HepG2 (cell line): Measurements from ENCODE around the gene IKZF3. TPM values are rescaled to one million over a fixed set of nuclear protein-coding genes. Genes with fewer than 3 reads are reported as not detected.
A peak's percentile ranks its signal among the peaks of the same experiment; 100 is the strongest.

Experiments
- ATM ChIP-seq: fragments of 450-650 bp; IDR thresholded peaks from 2 replicates; pipeline ENCODE4 v1.7.1; 2017; ENCODE audit warnings: mild to moderate bottlenecking, borderline replicate concordance
- DMAP1 ChIP-seq: IDR thresholded peaks from 2 replicates; pipeline ENCODE4 v1.6.1; 2016
- GTF2F1 ChIP-seq: fragments of 150-350 bp; IDR thresholded peaks from 2 replicates; pipeline ENCODE4 v1.6.1; 2014; ENCODE audit warnings: low read length
- HOXA7 ChIP-seq: sonication (generic); formaldehyde crosslinking; IDR thresholded peaks from 2 replicates; pipeline ENCODE4 v1.8.1; 2022; ENCODE audit warnings: mild to moderate bottlenecking, missing genetic modification reagents, moderate library complexity
- IRF1 ChIP-seq: sonication (generic); formaldehyde crosslinking; IDR thresholded peaks from 2 replicates; pipeline ENCODE4 v1.4.0; 2020; ENCODE audit warnings: low read depth, mild to moderate bottlenecking, missing genetic modification reagents
- KLF15 ChIP-seq: sonication (generic); formaldehyde crosslinking; IDR thresholded peaks from 2 replicates; pipeline ENCODE4 v1.8.1; 2023; ENCODE audit warnings: borderline replicate concordance, mild to moderate bottlenecking, inconsistent platforms, missing genetic modification reagents, mixed read lengths
- KMT2A ChIP-seq: sonication (generic); formaldehyde crosslinking; IDR thresholded peaks from 2 replicates; pipeline ENCODE4 v1.4.0; 2020; ENCODE audit warnings: missing genetic modification reagents
- KMT2B ChIP-seq: IDR thresholded peaks from 2 replicates; pipeline ENCODE4 v1.6.1; 2016; ENCODE audit warnings: missing genetic modification reagents, missing compliant biosample characterization
- MIER2 ChIP-seq: IDR thresholded peaks from 2 replicates; pipeline ENCODE4 v1.6.1; 2016; ENCODE audit warnings: missing biosample characterization, missing genetic modification reagents
- MIXL1 ChIP-seq: IDR thresholded peaks from 2 replicates; pipeline ENCODE4 v1.6.1; 2016
- NFE2L1 ChIP-seq: sonication (generic); formaldehyde crosslinking; IDR thresholded peaks from 2 replicates; pipeline ENCODE4 v1.4.0; 2020; ENCODE audit warnings: missing genetic modification reagents, mild to moderate bottlenecking, borderline replicate concordance
- RAD51 ChIP-seq: fragments of 450-650 bp; IDR thresholded peaks from 2 replicates; pipeline ENCODE4 v1.6.1; 2016; ENCODE audit warnings: borderline replicate concordance
- RELA ChIP-seq: sonication (generic); formaldehyde crosslinking; IDR thresholded peaks from 2 replicates; pipeline ENCODE4 v1.4.0; 2020; ENCODE audit warnings: missing genetic modification reagents
- YEATS4 ChIP-seq: sonication (generic); formaldehyde crosslinking; IDR thresholded peaks from 2 replicates; pipeline ENCODE4 v1.4.0; 2020; ENCODE audit warnings: missing genetic modification reagents, borderline replicate concordance
- ZBTB38 ChIP-seq: sonication (generic); formaldehyde crosslinking; IDR thresholded peaks from 2 replicates; pipeline ENCODE4 v1.5.1; 2020; ENCODE audit warnings: mild to moderate bottlenecking, missing genetic modification reagents
- ZNF260 ChIP-seq: sonication (generic); formaldehyde crosslinking; IDR thresholded peaks from 2 replicates; pipeline ENCODE4 v1.4.0; 2020; ENCODE audit warnings: missing genetic modification reagents, low read depth, mild to moderate bottlenecking, borderline replicate concordance
- ZNF556 ChIP-seq: sonication (generic); formaldehyde crosslinking; IDR thresholded peaks from 2 replicates; pipeline ENCODE4 v1.4.0; 2020; ENCODE audit warnings: mild to moderate bottlenecking, missing genetic modification reagents, borderline replicate concordance
- ZNF574 ChIP-seq: sonication (generic); formaldehyde crosslinking; IDR thresholded peaks from 2 replicates; pipeline ENCODE4 v1.4.0; 2020; ENCODE audit warnings: missing genetic modification reagents
- ZNF749 ChIP-seq: sonication (generic); formaldehyde crosslinking; IDR thresholded peaks from 2 replicates; pipeline ENCODE4 v1.8.0; 2022; ENCODE audit warnings: mild to moderate bottlenecking, missing genetic modification reagents, moderate library complexity, borderline replicate concordance
- polyA plus RNA-seq, 8 experiments: library from polyadenylated mRNA; depleted of rRNA in 3 of 8; stranded (reverse) in 7 of 8; unstranded in 1 of 8; fragments of >200 nt; fragmentation: Illumina TruSeq in 4 of 8; extraction: Trizol in 4 of 8; gene quantifications; 2 replicates each; pipeline versions ENCODE4 v1.2.1 to v1.2.3, GENCODE V29; 2011 to 2016; ENCODE audit warnings: low read depth in 4 of 8, missing spikeins in 1 of 8, mixed read lengths in 1 of 8; ENCODE audit not compliant: insufficient read depth in 1 of 8
- total RNA-seq, 5 experiments: library from RNA; depleted of rRNA; stranded (reverse); fragments of >200 nt; fragmentation: Illumina TruSeq; extraction: Trizol; gene quantifications; 2 replicates each; pipeline ENCODE4 v1.2.3, GENCODE V29; 2016; ENCODE audit warnings: low read depth in 1 of 5
- TF ChIP-seq, protein P1 (sequence below): sonication (generic); formaldehyde crosslinking; IDR thresholded peaks from 2 replicates; pipeline ENCODE4 v1.5.0; 2020; ENCODE audit warnings: missing genetic modification reagents
- TF ChIP-seq, protein P2 (sequence below): sonication (generic); formaldehyde crosslinking; IDR thresholded peaks from 2 replicates; pipeline ENCODE4 v1.4.0; 2020; ENCODE audit warnings: missing genetic modification reagents, borderline replicate concordance

Gene IKZF3
- total and polyA plus RNA-seq, 2 of the 13 experiments (the other 11 are each of a cell fraction or from before 2014, with no cell fraction given), result not detected

- TF ChIP-seq YEATS4 (CRISPR knock-in tag) (no peak; the same call in 1 of the 2 replicates), RAD51 (no peak), KLF15 (CRISPR knock-in tag) (no peak; the same call in 1 of the 2 replicates), KMT2A (CRISPR knock-in tag) (0 out of 2 replicates have a peak, but pooled peaks have one; percentile 14), ATM (no peak), ZNF749 (no peak), ZBTB38 (CRISPR knock-in tag) (peak; percentile 68), MIXL1 (CRISPR knock-in tag) (peak; percentile 70), IRF1 (no peak), DMAP1 (peak; percentile 74; the same call in 1 of the 2 replicates), ZNF260 (no peak), ZNF556 (peak; percentile 78; the same call in 1 of the 2 replicates), NFE2L1 (no peak), KMT2B (CRISPR knock-in tag) (no peak), MIER2 (CRISPR knock-in tag) (no peak), GTF2F1 (no peak), ZNF574 (CRISPR knock-in tag) (peak; percentile 70), RELA (CRISPR knock-in tag) (0 out of 2 replicates have a peak, but pooled peaks have one; percentile 26), HOXA7 (CRISPR knock-in tag) (no peak)
- TF ChIP-seq, protein P1, sequence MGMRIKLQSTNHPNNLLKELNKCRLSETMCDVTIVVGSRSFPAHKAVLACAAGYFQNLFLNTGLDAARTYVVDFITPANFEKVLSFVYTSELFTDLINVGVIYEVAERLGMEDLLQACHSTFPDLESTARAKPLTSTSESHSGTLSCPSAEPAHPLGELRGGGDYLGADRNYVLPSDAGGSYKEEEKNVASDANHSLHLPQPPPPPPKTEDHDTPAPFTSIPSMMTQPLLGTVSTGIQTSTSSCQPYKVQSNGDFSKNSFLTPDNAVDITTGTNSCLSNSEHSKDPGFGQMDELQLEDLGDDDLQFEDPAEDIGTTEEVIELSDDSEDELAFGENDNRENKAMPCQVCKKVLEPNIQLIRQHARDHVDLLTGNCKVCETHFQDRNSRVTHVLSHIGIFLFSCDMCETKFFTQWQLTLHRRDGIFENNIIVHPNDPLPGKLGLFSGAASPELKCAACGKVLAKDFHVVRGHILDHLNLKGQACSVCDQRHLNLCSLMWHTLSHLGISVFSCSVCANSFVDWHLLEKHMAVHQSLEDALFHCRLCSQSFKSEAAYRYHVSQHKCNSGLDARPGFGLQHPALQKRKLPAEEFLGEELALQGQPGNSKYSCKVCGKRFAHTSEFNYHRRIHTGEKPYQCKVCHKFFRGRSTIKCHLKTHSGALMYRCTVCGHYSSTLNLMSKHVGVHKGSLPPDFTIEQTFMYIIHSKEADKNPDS, result no peak
- TF ChIP-seq, protein P2, sequence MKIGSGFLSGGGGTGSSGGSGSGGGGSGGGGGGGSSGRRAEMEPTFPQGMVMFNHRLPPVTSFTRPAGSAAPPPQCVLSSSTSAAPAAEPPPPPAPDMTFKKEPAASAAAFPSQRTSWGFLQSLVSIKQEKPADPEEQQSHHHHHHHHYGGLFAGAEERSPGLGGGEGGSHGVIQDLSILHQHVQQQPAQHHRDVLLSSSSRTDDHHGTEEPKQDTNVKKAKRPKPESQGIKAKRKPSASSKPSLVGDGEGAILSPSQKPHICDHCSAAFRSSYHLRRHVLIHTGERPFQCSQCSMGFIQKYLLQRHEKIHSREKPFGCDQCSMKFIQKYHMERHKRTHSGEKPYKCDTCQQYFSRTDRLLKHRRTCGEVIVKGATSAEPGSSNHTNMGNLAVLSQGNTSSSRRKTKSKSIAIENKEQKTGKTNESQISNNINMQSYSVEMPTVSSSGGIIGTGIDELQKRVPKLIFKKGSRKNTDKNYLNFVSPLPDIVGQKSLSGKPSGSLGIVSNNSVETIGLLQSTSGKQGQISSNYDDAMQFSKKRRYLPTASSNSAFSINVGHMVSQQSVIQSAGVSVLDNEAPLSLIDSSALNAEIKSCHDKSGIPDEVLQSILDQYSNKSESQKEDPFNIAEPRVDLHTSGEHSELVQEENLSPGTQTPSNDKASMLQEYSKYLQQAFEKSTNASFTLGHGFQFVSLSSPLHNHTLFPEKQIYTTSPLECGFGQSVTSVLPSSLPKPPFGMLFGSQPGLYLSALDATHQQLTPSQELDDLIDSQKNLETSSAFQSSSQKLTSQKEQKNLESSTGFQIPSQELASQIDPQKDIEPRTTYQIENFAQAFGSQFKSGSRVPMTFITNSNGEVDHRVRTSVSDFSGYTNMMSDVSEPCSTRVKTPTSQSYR (CRISPR knock-in tag), result peak; percentile 91
Observed at GRCh38 chr17:39738983-39739884, 124.9 kb downstream of the IKZF3 start (continued).
